ENCODE results near the gene CBL. TPM values are rescaled to one million over a fixed set of nuclear protein-coding genes. Genes with fewer than 3 reads are reported as not detected.

Gene CBL
- total RNA-seq, 1 experiment from 2014 or later = 56.4 TPM

DNA sequence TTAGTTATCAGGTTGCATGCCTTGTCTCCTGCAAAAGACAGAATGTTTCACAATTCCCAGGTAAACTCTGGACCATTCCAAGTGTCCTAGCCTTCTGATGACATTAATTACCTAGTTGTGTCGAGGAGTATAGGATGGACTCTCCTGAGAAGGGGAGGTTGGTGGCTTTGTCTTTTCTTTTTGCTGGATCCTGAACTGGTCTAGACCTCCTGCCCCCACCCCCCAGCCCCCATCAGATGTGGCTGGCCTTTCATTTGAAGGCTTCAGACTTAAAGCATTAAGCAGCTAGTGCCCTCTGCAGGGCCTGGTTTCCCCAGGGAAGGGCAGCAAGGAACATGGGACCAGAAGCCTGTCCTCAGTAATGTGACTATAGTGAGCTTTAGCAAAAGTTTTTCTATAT is 101.1 kb downstream of the CBL start:
- H4K91ac ChIP-seq (ENCODE audit: insufficient read length, low read depth, low read length) = no peak overlapping the region
- H4K8ac ChIP-seq (replicated peaks; ENCODE audit: insufficient read length, low read depth, low read length) = no peak overlapping the region
- no peaks in the 10 kb centered on the region for H3K9me3 ChIP-seq (ENCODE audit: control insufficient read depth, low read depth, low read length)
- H3K4me1 Mint-ChIP-seq = peaks cover 10 to 18% of the 10 kb centered on the region in 2 experiments; a peak in 3 of 4 replicates
- TF ChIP-seq, protein P1, sequence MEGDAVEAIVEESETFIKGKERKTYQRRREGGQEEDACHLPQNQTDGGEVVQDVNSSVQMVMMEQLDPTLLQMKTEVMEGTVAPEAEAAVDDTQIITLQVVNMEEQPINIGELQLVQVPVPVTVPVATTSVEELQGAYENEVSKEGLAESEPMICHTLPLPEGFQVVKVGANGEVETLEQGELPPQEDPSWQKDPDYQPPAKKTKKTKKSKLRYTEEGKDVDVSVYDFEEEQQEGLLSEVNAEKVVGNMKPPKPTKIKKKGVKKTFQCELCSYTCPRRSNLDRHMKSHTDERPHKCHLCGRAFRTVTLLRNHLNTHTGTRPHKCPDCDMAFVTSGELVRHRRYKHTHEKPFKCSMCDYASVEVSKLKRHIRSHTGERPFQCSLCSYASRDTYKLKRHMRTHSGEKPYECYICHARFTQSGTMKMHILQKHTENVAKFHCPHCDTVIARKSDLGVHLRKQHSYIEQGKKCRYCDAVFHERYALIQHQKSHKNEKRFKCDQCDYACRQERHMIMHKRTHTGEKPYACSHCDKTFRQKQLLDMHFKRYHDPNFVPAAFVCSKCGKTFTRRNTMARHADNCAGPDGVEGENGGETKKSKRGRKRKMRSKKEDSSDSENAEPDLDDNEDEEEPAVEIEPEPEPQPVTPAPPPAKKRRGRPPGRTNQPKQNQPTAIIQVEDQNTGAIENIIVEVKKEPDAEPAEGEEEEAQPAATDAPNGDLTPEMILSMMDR (conservative IDR thresholded peaks at IDR 0.05) = peak; percentile 42; the same call in 2 of the 3 replicates
- H3K18ac ChIP-seq (ENCODE audit: insufficient read length, low read depth, low read length) = no peak overlapping the region
- H3K36me3 Mint-ChIP-seq (ENCODE audit: insufficient read depth in 1 of 3, low read depth in 3 of 3) = peaks cover 5 to 64% (median 43%) of the 10 kb centered on the region in 3 experiments; a peak in 6 of 7 replicates
- H2BK120ac ChIP-seq (ENCODE audit: low read depth, low read length, poor library complexity, severe bottlenecking) = no peak overlapping the region
- no peaks in the 10 kb centered on the region for H3K4me1 ChIP-seq (ENCODE audit: insufficient read depth, low read length)
- no peak overlapping the region for H2BK5ac ChIP-seq (ENCODE audit: insufficient read length, low read length)
- no peak overlapping the region for H2BK20ac ChIP-seq (ENCODE audit: low read depth, low read length, poor library complexity, severe bottlenecking)
- no peaks in the 10 kb centered on the region for H4K20me1 ChIP-seq (ENCODE audit: control insufficient read depth, insufficient read depth, insufficient read length)
- H3K79me2 ChIP-seq (ENCODE audit: insufficient read depth, low read length) = no peaks in the 10 kb centered on the region
- H2AFZ ChIP-seq (ENCODE audit: low read length) = no peak overlapping the region
- H3K56ac ChIP-seq (ENCODE audit: insufficient read length, low read depth, low read length) = no peak overlapping the region
- no peaks in the 10 kb centered on the region for H3K23me2 ChIP-seq (ENCODE audit: insufficient read length, low read depth, low read length, poor library complexity, severe bottlenecking)
- no peak overlapping the region; a peak in 1 of 7 replicates for H3K27ac Mint-ChIP-seq
- no peaks in the 10 kb centered on the region for H3K9me3 Mint-ChIP-seq
- no peak overlapping the region for H2BK15ac ChIP-seq (ENCODE audit: low read depth, low read length)
- no peak overlapping the region for H3K27ac ChIP-seq (ENCODE audit: insufficient read length, low read depth, low read length)
- H3K9ac ChIP-seq (ENCODE audit: extremely low read depth, insufficient read length, low read length) = no peak overlapping the region
- H2BK12ac ChIP-seq (ENCODE audit: insufficient read length, low read depth, low read length) = no peak overlapping the region
- H3K14ac ChIP-seq (ENCODE audit: insufficient read depth, low read length) = no peak overlapping the region
- no peaks in the 10 kb centered on the region for H3K27me3 ChIP-seq (ENCODE audit: insufficient read depth, low read length)
- no peaks in the 10 kb centered on the region; the same call in 1 of the 2 replicates for H3K27me3 Mint-ChIP-seq (ENCODE audit: low read depth)
- no peak overlapping the region for H3T11ph ChIP-seq (ENCODE audit: low read length)
- WGBS (ENCODE audit: extremely low coverage, insufficient read length, low lambda C conversion rate) = no CpG with 5 or more reads among the region's 1 CpG
- no peak overlapping the region for H3K4me2 ChIP-seq (ENCODE audit: insufficient read depth, insufficient read length, low read length)
- no peak overlapping the region for H3K4me3 Mint-ChIP-seq
- H3K23ac ChIP-seq (ENCODE audit: insufficient read length, low read depth, low read length) = no peak overlapping the region
- no peak for DNase-seq
- no peaks in the 10 kb centered on the region for H3K79me1 ChIP-seq (ENCODE audit: insufficient read depth, low read depth, low read length, poor library complexity, severe bottlenecking)
- no peak overlapping the region for H3K4ac ChIP-seq (ENCODE audit: low read depth, low read length)
- H2AK5ac ChIP-seq (ENCODE audit: insufficient read length, low read length) = no peak overlapping the region
- no peak overlapping the region for H4K5ac ChIP-seq (ENCODE audit: insufficient read length, low read depth, low read length)

Data from H9 (cell line).